PC-3 (cell line): ENCODE results near the gene S1PR1. TPM values are rescaled to one million over a fixed set of nuclear protein-coding genes. Genes with fewer than 3 reads are reported as not detected.

Experiments
- ATAC-seq: fragments of 200-7000 bp; cut with Tn5 transposase; 2 replicates; pipeline ENCODE4 v1.9.1; 2020; ENCODE audit warnings: mild to moderate bottlenecking, moderate library complexity
- BruUV-seq: library from RNA; stranded (reverse); fragments of 400-500 nt; replicated peaks from 2 replicates; lab custom pipeline; 2021; lab: Mats Ljungman, UMichigan
- CTCF ChIA-PET: fragments of 300-600 bp; sonication (Branson Sonifier 250); formaldehyde crosslinking; loops from one replicate; lab custom pipeline; 2022; ENCODE audit warnings: antibody characterized with exemption; lab: Charles Lee
- POLR2A ChIA-PET: fragments of 300-600 bp; sonication (Branson Sonifier 250); formaldehyde crosslinking; loops from one replicate; lab custom pipeline; 2022; ENCODE audit warnings: antibody characterized with exemption; ENCODE audit not compliant: unreplicated experiment; lab: Charles Lee
- DNase-seq: peaks from one replicate; pipeline ENCODE4 v3.0.0-alpha.2; 2015
- H2AFZ ChIP-seq: fragments of 300-600 bp; sonication (generic); 2 replicates; pipeline ENCODE4 v1.6.0; 2016; ENCODE audit warnings: antibody characterized with exemption, low read length
- H3F3A ChIP-seq: fragments of 300-600 bp; sonication (generic); one replicate; pipeline ENCODE4 v1.6.0; 2017; ENCODE audit warnings: antibody characterized with exemption, low read length, control low read depth, mild to moderate bottlenecking; ENCODE audit not compliant: unreplicated experiment
- H3K27ac ChIP-seq: fragments of 300-600 bp; sonication (generic); 2 replicates; pipeline ENCODE4 v1.5.1; 2016; ENCODE audit warnings: mild to moderate bottlenecking, low read length
- H3K27me3 ChIP-seq: fragments of 300-600 bp; sonication (generic); 2 replicates; pipeline ENCODE4 v1.6.1; 2016; ENCODE audit warnings: low read length, mixed read lengths
- H3K36me3 ChIP-seq: fragments of 300-600 bp; sonication (generic); 2 replicates; pipeline ENCODE4 v1.6.1; 2016; ENCODE audit warnings: low read depth, mixed run types, low read length, mixed read lengths
- H3K4me1 ChIP-seq: fragments of 300-600 bp; sonication (generic); 2 replicates; pipeline ENCODE4 v1.5.1; 2016; ENCODE audit warnings: low read length; ENCODE audit not compliant: insufficient read depth
- H3K4me2 ChIP-seq: fragments of 300-600 bp; sonication (generic); 2 replicates; pipeline ENCODE4 v1.6.0; 2016; ENCODE audit warnings: low read length
- H3K4me3 ChIP-seq: fragments of 300-600 bp; sonication (generic); 2 replicates; pipeline ENCODE4 v1.5.1; 2016; ENCODE audit warnings: mild to moderate bottlenecking, low read length, mixed read lengths
- H3K79me2 ChIP-seq: fragments of 300-600 bp; sonication (generic); 2 replicates; pipeline ENCODE4 v1.6.1; 2017; ENCODE audit warnings: low read length, mixed read lengths
- H3K9ac ChIP-seq: fragments of 300-600 bp; sonication (generic); 2 replicates; pipeline ENCODE4 v1.6.0; 2016; ENCODE audit warnings: mild to moderate bottlenecking, low read length
- H3K9me2 ChIP-seq: fragments of 300-600 bp; sonication (generic); replicated peaks from 2 replicates; pipeline ENCODE4 v1.6.1; 2016; ENCODE audit warnings: mixed run types, low read length, mixed read lengths
- H3K9me3 ChIP-seq: fragments of 300-600 bp; sonication (generic); 2 replicates; pipeline ENCODE4 v1.6.1; 2016; ENCODE audit warnings: low read length, mixed read lengths
- H4K20me1 ChIP-seq: fragments of 300-600 bp; sonication (generic); 2 replicates; pipeline ENCODE4 v1.6.1; 2016; ENCODE audit warnings: low read length, mixed read lengths
- EZH2 ChIP-seq: fragments of 300-600 bp; sonication (generic); IDR thresholded peaks from one replicate; pipeline ENCODE4 v1.6.1; 2017; ENCODE audit warnings: antibody characterized with exemption, mild to moderate bottlenecking, low read length; ENCODE audit not compliant: unreplicated experiment
- EZH2phosphoT487 ChIP-seq: fragments of 300-600 bp; sonication (generic); IDR thresholded peaks from 2 replicates; pipeline ENCODE4 v1.6.1; 2018; ENCODE audit warnings: mild to moderate bottlenecking, antibody characterized with exemption, low read length, borderline replicate concordance
- intact Hi-C: fragments of 100-400 bp; cut with micrococcal nuclease; formaldehyde crosslinking; loops from 2 replicates; pipeline ENCODE4 v1.9.0; 2023
- total RNA-seq: library from RNA; depleted of rRNA; stranded (reverse); fragments of >200 nt; gene quantifications from 2 replicates; pipeline ENCODE4 v1.2.3, GENCODE V29; 2014
- TF ChIP-seq, protein P1 (sequence below): fragments of 300-600 bp; sonication (generic); conservative IDR thresholded peaks from 2 replicates; pipeline ENCODE4 v1.5.1; 2017; ENCODE audit warnings: antibody characterized with exemption, low read depth, mild to moderate bottlenecking, low read length

The S1PR1 gene
- total RNA-seq, 1 experiment from 2014 or later = 2.1 TPM

DNA sequence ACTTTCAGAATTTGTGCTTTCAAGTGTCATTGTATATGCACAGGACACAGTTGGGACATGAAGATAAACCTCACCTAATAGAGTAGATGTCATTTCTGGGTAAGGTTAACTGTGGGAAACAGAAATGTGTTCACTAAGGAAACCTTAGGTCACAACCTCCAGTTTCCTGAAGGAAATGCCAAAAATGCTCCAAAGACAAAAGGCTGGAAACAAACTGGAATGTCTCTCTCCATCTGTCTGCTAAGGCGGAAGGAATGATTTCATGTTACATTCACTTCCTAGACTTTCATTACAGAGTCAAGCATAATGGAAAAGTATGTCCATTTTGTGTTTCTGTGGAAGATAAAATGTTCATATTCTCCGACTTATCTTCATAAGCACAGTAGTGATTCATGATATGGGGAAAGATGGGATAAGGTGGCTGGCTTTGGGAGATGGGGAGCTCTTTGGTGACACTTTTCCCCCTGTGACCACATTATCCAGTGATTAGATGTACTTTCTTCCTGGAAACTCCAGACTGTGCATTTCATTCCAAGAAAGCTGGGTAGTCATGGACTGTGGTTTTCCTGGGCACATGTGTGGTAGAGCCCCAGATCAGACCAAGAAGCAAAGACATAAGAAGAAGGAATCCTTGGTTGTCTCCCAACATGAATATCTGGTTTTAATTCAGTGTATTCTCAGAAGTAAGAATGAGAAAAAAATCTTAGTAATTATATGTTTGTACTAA is 5.7 kb downstream of the S1PR1 start:
- POLR2A ChIA-PET = no interaction called here
- Histone ChIP-seq H3K4me1 (peaks cover 8% of the 10 kb centered on the region; the same call in 1 of the 2 replicates), H3K9me3 (no peaks in the 10 kb centered on the region), H3K9me2 (no peaks in the 10 kb centered on the region), H3K27me3 (no peaks in the 10 kb centered on the region), H3K9ac (no peak overlapping the region), H4K20me1 (no peaks in the 10 kb centered on the region), H3F3A (no peaks in the 10 kb centered on the region), H3K4me2 (no peak overlapping the region), H3K27ac (no peak overlapping the region), H3K4me3 (no peak overlapping the region), H2AFZ (no peak overlapping the region), H3K79me2 (no peaks in the 10 kb centered on the region), H3K36me3 (no peaks in the 10 kb centered on the region)
- no TSS peak for BruUV-seq
- no peak for TF ChIP-seq EZH2
- no peak for TF ChIP-seq EZH2phosphoT487
- TF ChIP-seq, protein P1, sequence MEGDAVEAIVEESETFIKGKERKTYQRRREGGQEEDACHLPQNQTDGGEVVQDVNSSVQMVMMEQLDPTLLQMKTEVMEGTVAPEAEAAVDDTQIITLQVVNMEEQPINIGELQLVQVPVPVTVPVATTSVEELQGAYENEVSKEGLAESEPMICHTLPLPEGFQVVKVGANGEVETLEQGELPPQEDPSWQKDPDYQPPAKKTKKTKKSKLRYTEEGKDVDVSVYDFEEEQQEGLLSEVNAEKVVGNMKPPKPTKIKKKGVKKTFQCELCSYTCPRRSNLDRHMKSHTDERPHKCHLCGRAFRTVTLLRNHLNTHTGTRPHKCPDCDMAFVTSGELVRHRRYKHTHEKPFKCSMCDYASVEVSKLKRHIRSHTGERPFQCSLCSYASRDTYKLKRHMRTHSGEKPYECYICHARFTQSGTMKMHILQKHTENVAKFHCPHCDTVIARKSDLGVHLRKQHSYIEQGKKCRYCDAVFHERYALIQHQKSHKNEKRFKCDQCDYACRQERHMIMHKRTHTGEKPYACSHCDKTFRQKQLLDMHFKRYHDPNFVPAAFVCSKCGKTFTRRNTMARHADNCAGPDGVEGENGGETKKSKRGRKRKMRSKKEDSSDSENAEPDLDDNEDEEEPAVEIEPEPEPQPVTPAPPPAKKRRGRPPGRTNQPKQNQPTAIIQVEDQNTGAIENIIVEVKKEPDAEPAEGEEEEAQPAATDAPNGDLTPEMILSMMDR = no peak
- ATAC-seq (no peak), DNase-seq (no peak)
- CTCF ChIA-PET = no interaction called here
- intact Hi-C loops = no loop called here

DNA sequence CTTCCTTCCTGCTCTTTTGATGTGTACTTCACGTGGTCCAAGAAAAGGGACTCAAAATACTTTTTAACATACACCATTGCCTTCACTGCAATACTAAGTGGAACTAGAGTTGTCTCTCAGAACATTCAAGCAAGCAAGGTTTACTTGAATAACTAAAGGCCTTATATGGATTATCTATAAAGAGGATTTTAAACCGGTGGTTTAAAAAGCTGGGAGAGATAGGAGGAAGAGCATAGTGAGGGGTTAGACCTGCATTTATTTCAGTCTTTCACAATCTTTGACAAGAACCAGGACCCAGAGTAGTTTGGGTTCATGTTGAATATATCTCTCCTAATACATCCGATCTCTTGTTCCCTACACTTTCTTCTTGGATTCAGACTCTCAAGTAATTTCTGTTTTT is 6.9 kb downstream of the S1PR1 start:
- no peak overlapping the region for H3K4me2 ChIP-seq
- no peak overlapping the region for H3K9ac ChIP-seq
- no peaks in the 10 kb centered on the region for H4K20me1 ChIP-seq
- no peak overlapping the region for H2AFZ ChIP-seq
- CTCF ChIA-PET = no interaction called here
- no peak for DNase-seq
- TF ChIP-seq EZH2phosphoT487 = no peak
- H3K79me2 ChIP-seq = no peaks in the 10 kb centered on the region
- POLR2A ChIA-PET = no interaction called here
- no peaks in the 10 kb centered on the region for H3K9me2 ChIP-seq
- H3K4me1 ChIP-seq = no peaks in the 10 kb centered on the region
- H3F3A ChIP-seq = no peaks in the 10 kb centered on the region
- no peak overlapping the region for H3K27ac ChIP-seq
- no peaks in the 10 kb centered on the region for H3K9me3 ChIP-seq
- no peaks in the 10 kb centered on the region for H3K27me3 ChIP-seq
- ATAC-seq = no peak
- BruUV-seq = no TSS peak
- intact Hi-C loops = no loop called here
- H3K36me3 ChIP-seq = no peaks in the 10 kb centered on the region
- H3K4me3 ChIP-seq = no peak overlapping the region

DNA sequence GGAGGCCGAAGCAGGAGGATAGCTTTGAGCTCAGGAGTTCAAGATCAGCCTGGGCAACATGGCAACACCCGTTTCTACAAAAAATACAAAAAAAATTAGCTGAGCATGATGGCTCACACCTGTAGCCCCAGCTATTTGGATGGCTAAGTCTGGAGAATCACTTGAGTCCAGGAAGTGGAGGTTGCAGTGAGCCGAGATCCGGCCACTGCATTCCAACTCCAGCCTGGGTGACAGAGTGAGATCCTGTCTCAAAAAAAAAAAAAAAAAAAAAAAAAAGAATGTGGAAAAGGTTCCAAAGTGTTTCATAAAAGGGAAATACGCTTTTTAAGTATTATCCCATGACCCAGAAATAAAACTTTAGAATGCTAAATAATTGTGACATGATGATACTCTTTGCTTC is 8.0 kb downstream of the S1PR1 start:
- no peaks in the 10 kb centered on the region for H3K79me2 ChIP-seq
- CTCF ChIA-PET = no interaction called here
- no peak for TF ChIP-seq EZH2
- TF ChIP-seq, protein P1 = no peak
- no peak for TF ChIP-seq EZH2phosphoT487
- no peaks in the 10 kb centered on the region for H3F3A ChIP-seq
- POLR2A ChIA-PET = no interaction called here
- no peak for DNase-seq
- no peak overlapping the region for H2AFZ ChIP-seq
- no peaks in the 10 kb centered on the region for H3K36me3 ChIP-seq
- no peak for ATAC-seq
- BruUV-seq = no TSS peak
- no peak overlapping the region for H3K4me2 ChIP-seq
- no peaks in the 10 kb centered on the region for H3K9me2 ChIP-seq
- H3K27ac ChIP-seq = no peak overlapping the region
- no peak overlapping the region for H3K9ac ChIP-seq
- H3K27me3 ChIP-seq = no peaks in the 10 kb centered on the region
- no peaks in the 10 kb centered on the region for H4K20me1 ChIP-seq
- no peak overlapping the region for H3K4me3 ChIP-seq
- intact Hi-C loops = no loop called here
- no peaks in the 10 kb centered on the region for H3K4me1 ChIP-seq
- no peaks in the 10 kb centered on the region for H3K9me3 ChIP-seq
